Transverse colon (tissue), 4 donors: ENCODE measurements around the gene CD300C.
"Not testable (repeated sequence)": the region's sequence is repeated elsewhere in the genome, so short reads cannot be mapped to it uniquely, and the experiment has no call there.

Experiments
- CTCF ChIP-seq, 5 experiments: fragments of 200-600 bp in 3 of 5; fragments of 450-650 bp in 2 of 5; sonication (generic) in 3 of 5; IDR thresholded peaks; 1 replicate in 2 of 5; 2 replicates in 3 of 5; pipeline ENCODE4 v1.5.1; 2016 to 2017; ENCODE audit warnings: antibody characterized with exemption in 5 of 5, inconsistent platforms in 3 of 5, mild to moderate bottlenecking in 2 of 5, moderate library complexity in 1 of 5
- POLR2A ChIP-seq: fragments of 450-650 bp; IDR thresholded peaks from one replicate; pipeline ENCODE4 v1.6.1; 2016; ENCODE audit warnings: antibody characterized with exemption, mild to moderate bottlenecking, moderate library complexity
- POLR2AphosphoS5 ChIP-seq, 3 donors: sonication (generic); formaldehyde crosslinking; IDR thresholded peaks; one replicate each; pipeline ENCODE4 v1.6.1; 2016; ENCODE audit warnings: antibody characterized with exemption in 3 of 3

- TF ChIP-seq CTCF (IDR thresholded peaks at IDR 0.05); POLR2A; POLR2AphosphoS5 (IDR thresholded peaks at IDR 0.05): not testable (repeated sequence)
Observed at GRCh38 chr17:74558402-74558801, 12.5 kb upstream of the CD300C start.
